ENCODE measurements around the gene DAAM1.

- no peak for TF ChIP-seq ZNF384 (IDR thresholded peaks at IDR 0.05)
- TF ChIP-seq SUZ12 (IDR thresholded peaks at IDR 0.05): no peak
- TF ChIP-seq NFRKB (IDR thresholded peaks at IDR 0.05): no peak
- TF ChIP-seq FOXA1 (IDR thresholded peaks at IDR 0.05): no peak
- TF ChIP-seq LEF1 (IDR thresholded peaks at IDR 0.05; ENCODE audit: borderline replicate concordance): no peak
- no peak for TF ChIP-seq SP1 (IDR thresholded peaks at IDR 0.05)
Measured at GRCh38 chr14:59229653-59230406, 41.4 kb downstream of the DAAM1 start.

Data from HEK293T (cell line).